Loucy (cell line): ENCODE data around the gene TMTC4.

Experiments
- H2AFZ ChIP-seq: fragments of 200-600 bp; sonication (generic); 2 replicates; pipeline ENCODE4 v1.6.0; 2016; ENCODE audit warnings: antibody characterized with exemption, mild to moderate bottlenecking, low read length, moderate library complexity
- H3F3A ChIP-seq: fragments of 200-600 bp; 2 replicates; pipeline ENCODE4 v1.6.0; 2016; ENCODE audit warnings: antibody characterized with exemption, low read depth, mild to moderate bottlenecking
- H3K27me3 ChIP-seq: fragments of 200-600 bp; sonication (generic); 2 replicates; pipeline ENCODE4 v1.6.1; 2014; ENCODE audit warnings: low read length, mild to moderate bottlenecking; ENCODE audit not compliant: insufficient read depth, poor library complexity, severe bottlenecking
- H3K36me3 ChIP-seq: fragments of 200-600 bp; sonication (generic); 2 replicates; pipeline ENCODE4 v1.6.1; 2016; ENCODE audit warnings: low read length; ENCODE audit not compliant: insufficient read depth
- H3K4me1 ChIP-seq: fragments of 200-600 bp; sonication (generic); 2 replicates; pipeline ENCODE4 v1.5.1; 2014; ENCODE audit warnings: low read length, mild to moderate bottlenecking; ENCODE audit not compliant: insufficient read depth, poor library complexity, severe bottlenecking
- H3K4me2 ChIP-seq: fragments of 200-600 bp; sonication (generic); 2 replicates; pipeline ENCODE4 v1.6.0; 2014; ENCODE audit warnings: antibody characterized with exemption, low read length, low read depth, mild to moderate bottlenecking; ENCODE audit not compliant: poor library complexity, severe bottlenecking
- H3K4me3 ChIP-seq: fragments of 200-600 bp; sonication (generic); 2 replicates; pipeline ENCODE4 v1.5.1; 2014; ENCODE audit warnings: low read length, mild to moderate bottlenecking, mixed read lengths; ENCODE audit not compliant: poor library complexity, severe bottlenecking
- H3K79me2 ChIP-seq: fragments of 200-600 bp; sonication (generic); 2 replicates; pipeline ENCODE4 v1.6.1; 2014; ENCODE audit warnings: low read length; ENCODE audit not compliant: insufficient read depth
- H3K9ac ChIP-seq: fragments of 200-600 bp; sonication (generic); 2 replicates; pipeline ENCODE4 v1.6.0; 2014; ENCODE audit warnings: mild to moderate bottlenecking, low read depth, low read length, moderate library complexity; ENCODE audit not compliant: poor library complexity, severe bottlenecking
- H3K9me2 ChIP-seq: fragments of 200-600 bp; sonication (generic); replicated peaks from 2 replicates; pipeline ENCODE4 v1.6.1; 2016; ENCODE audit warnings: low read depth, low read length, mixed read lengths
- H3K9me3 ChIP-seq: fragments of 200-600 bp; sonication (generic); 2 replicates; pipeline ENCODE4 v1.6.1; 2014; ENCODE audit warnings: mild to moderate bottlenecking, antibody characterized with exemption, low read length, low read depth; ENCODE audit not compliant: insufficient read depth
- H4K20me1 ChIP-seq: fragments of 200-600 bp; sonication (generic); 2 replicates; pipeline ENCODE4 v1.6.0; 2014; ENCODE audit warnings: antibody characterized with exemption, low read length, mild to moderate bottlenecking; ENCODE audit not compliant: insufficient read depth, poor library complexity, severe bottlenecking
- CTCF ChIP-seq: fragments of 200-600 bp; sonication (generic); conservative IDR thresholded peaks from 2 replicates; pipeline ENCODE4 v1.5.1; 2014; ENCODE audit warnings: mild to moderate bottlenecking, antibody characterized with exemption, low read length
- EZH2phosphoT487 ChIP-seq: fragments of 200-600 bp; IDR thresholded peaks from 2 replicates; pipeline ENCODE4 v1.6.1; 2018; ENCODE audit warnings: antibody characterized with exemption, mild to moderate bottlenecking, moderate library complexity, borderline replicate concordance

The TMTC4 gene

DNA sequence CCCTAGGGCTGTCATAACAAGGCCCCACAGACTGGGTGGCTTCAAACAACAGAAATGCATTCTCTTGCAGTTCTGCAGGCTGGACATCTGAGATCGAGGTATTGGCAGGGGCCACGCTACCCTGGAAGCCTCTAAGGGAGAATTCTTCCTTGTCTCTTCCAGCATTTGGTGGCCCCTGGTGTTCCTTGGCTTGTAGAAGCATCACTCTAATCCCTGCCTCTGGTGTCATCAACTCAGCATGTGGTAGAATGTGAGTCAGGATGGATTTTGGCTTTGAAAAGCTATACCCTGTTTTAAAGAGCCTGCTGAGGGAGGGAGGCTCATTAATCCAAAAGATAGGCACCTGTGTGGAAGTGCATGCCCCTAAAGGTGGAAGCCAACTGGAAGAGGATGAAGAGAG, 78.1 kb downstream of the TMTC4 start:
- Histone ChIP-seq H3K27me3 (no peaks in the 10 kb centered on the region), H3K4me1 (no peaks in the 10 kb centered on the region), H3K9me3 (no peaks in the 10 kb centered on the region), H3K4me2 (no peak overlapping the region), H2AFZ (no peak overlapping the region), H3F3A (no peaks in the 10 kb centered on the region), H4K20me1 (no peaks in the 10 kb centered on the region), H3K9me2 (no peaks in the 10 kb centered on the region), H3K36me3 (no peaks in the 10 kb centered on the region), H3K9ac (no peak overlapping the region), H3K79me2 (no peaks in the 10 kb centered on the region), H3K4me3 (no peak overlapping the region)
- TF ChIP-seq CTCF, result no peak
- no peak for TF ChIP-seq EZH2phosphoT487

GRCh38 chr13:100594731-100595130, 79.9 kb downstream of the TMTC4 start:
- Histone ChIP-seq H3K27me3 (no peaks in the 10 kb centered on the region), H3K4me3 (no peak overlapping the region), H2AFZ (no peak overlapping the region), H4K20me1 (no peaks in the 10 kb centered on the region), H3F3A (no peaks in the 10 kb centered on the region), H3K4me2 (no peak overlapping the region), H3K9ac (no peak overlapping the region), H3K79me2 (no peaks in the 10 kb centered on the region), H3K4me1 (no peaks in the 10 kb centered on the region), H3K9me2 (no peaks in the 10 kb centered on the region), H3K36me3 (no peaks in the 10 kb centered on the region), H3K9me3 (no peaks in the 10 kb centered on the region)
- TF ChIP-seq EZH2phosphoT487 (no peak), CTCF (peak; percentile 54)

DNA sequence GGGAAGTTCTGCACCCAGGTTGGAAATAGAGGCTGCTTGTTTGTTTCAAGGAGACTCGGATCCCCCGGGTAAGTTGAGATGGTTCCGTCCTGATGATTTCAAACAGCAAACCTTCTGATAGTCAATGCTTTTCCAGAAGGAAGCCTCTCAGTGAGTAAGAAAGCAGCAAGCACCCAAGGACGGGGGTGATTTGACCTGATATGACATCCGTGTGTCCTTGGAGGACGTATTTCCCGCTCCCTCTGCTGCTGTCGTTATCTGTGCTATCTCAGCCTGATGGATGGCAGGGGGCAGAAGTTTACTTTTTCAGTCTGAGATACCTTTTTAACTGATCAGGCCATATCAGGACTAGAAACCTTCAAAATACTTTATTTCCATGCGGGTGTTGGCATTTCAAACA, 80.3 kb downstream of the TMTC4 start:
- Histone ChIP-seq H3K9ac (no peak overlapping the region), H3K9me2 (no peaks in the 10 kb centered on the region), H3F3A (no peaks in the 10 kb centered on the region), H3K36me3 (no peaks in the 10 kb centered on the region), H3K4me2 (no peak overlapping the region), H3K27me3 (no peaks in the 10 kb centered on the region), H3K79me2 (no peaks in the 10 kb centered on the region), H3K4me1 (no peaks in the 10 kb centered on the region), H4K20me1 (no peaks in the 10 kb centered on the region), H3K4me3 (no peak overlapping the region), H3K9me3 (no peaks in the 10 kb centered on the region), H2AFZ (no peak overlapping the region)
- TF ChIP-seq EZH2phosphoT487 (no peak), CTCF (no peak)
